ENCODE measurements around the gene ITCH. TPM values are rescaled to one million over a fixed set of nuclear protein-coding genes. Genes with fewer than 3 reads are reported as not detected.
"Not testable (repeated sequence)": the region's sequence is repeated elsewhere in the genome, so short reads cannot be mapped to it uniquely, and the experiment has no call there.

ITCH gene
- 76.5 TPM for total RNA-seq

GRCh38 chr20:34363062-34363464 is at the start of gene ITCH:
Gene ITCH (plus strand): TSS chr20:34363273. CDS start chr20:34393812, 30,539 bp downstream.
- peak; percentile 97 for DNase-seq

DNA sequence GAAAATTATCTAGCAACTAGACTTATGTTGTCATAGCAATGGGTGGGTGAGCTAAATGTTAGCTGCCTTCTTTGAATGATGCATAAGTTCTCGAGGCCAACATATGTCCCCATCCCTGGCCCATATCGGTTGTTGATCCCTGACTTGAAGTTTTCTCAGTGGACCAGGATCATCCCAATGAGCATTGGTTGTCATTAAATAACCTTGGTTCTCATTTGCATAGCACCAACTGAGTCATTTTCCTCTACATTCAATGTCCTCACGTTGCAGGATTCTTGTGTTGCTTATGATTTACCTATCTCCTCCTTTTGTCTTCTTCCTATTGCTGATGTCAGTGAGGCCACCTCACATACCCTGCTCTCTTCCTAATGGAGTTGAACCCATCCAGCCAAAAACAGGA is 47.8 kb upstream of the ITCH start:
- DNase-seq: no peak

DNA sequence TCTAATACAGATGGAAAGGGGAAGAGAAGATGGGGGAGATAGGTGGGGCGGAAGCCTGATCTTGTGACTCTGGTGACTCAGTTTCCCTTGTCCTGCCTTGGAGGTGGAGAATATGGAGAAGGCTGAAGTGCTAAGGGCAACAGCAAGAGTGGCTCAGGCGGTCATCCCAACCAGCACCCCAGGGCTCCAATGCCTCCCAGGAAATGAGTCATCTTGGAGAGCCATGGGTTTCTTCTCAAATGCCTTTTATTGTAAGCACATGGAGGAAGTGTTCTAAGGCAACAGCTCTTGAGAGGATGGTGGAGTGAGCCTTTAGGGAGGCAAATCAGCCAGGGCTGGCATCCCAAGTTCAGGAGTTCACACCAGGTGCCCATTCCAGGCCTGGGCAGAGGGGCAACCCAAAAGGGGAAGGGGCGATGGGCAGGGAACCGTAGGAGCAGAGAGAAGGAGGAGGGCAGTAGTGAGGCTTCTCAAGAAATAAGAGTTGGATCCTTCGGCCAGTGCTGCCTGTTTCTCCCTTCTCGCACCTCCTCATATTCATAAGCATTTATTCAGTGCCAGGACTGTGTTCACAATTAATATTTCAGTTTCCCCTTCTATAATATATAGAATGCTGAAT is 46.8 kb upstream of the ITCH start:
- no peak for DNase-seq

- no peak for DNase-seq
Observed at GRCh38 chr20:34318609-34319443, 44.2 kb upstream of the ITCH start.

DNA sequence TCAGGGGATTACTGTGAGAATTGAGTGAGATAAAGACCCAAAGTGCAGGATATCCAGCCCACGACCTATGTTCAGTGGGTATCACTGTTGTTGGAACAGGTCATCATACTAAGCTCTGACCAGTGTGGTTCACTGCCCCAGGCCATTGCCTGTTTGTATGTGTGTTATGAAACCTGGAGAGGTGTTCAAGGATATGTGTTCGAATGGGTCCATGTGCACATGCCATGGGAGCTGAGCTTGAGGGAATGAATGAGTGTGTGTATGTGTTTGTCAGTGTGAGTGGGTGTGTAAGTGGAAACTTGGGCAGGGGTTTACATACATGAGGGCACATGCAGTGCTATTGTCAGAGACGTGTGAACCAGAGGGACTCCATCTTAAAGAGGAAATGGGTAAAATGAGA is 42.2 kb upstream of the ITCH start:
- no peak for DNase-seq

DNA sequence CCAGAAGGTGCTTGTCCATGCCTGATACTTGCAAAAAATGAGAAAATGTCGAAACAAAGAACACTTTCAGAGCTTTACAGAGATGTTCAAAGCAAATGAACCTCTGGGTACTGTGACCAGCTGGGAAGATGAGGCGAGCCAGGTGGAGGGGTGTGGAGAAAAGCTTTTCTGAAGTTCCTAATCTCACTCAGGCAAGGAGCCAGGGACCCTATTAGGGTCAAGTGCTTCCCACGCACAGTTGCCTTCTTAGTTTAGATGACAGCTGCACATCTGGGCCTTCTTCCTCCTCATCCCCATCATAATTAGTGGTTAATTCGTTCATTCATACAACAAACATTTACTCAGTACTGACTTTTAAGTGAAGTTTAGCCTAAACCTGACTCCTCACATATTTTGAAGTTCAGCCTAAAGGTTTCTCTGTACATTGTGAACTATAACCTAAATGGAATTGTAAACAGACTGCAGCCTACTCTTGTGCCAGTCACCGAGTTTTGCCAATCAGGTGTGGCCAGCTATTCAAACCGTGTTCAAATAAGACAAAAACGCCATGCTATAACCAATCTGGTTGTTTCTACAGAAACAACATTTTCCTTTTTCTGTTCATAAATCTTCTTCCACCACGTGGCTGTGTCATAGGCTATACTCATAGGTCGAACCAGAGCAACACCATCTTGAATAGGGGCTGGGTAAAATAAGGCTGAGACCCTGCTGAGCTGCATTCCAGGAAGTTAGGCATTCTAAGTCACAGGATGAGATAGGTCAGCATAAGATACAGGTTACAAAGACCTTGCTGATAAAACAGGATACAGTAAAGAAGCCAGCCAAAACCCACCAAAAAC is 40.6 kb upstream of the ITCH start:
- DNase-seq: peak; percentile 66

GRCh38 chr20:34324541-34324940 is 38.5 kb upstream of the ITCH start:
- DNase-seq: no peak

DNA sequence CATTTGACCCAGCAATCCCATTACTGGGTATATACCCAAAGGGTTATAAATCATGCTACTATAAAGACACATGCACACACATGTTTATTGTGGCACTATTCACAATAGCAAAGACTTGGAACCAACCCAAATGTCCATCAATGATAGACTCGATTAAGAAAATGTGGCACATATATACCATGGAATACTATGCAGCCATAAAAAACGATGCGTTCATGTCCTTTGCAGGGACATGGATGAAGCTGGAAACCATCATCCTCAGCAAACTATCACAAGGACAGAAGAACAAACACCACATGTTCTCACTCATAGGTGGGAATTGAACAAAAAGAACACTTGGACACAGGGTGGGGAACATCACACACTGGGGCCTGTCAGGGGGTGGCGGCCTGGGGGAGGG is 34.9 kb upstream of the ITCH start:
- DNase-seq: not testable (repeated sequence)

GRCh38 chr20:34328928-34329677 is 34.0 kb upstream of the ITCH start:
- no peak for DNase-seq

DNA sequence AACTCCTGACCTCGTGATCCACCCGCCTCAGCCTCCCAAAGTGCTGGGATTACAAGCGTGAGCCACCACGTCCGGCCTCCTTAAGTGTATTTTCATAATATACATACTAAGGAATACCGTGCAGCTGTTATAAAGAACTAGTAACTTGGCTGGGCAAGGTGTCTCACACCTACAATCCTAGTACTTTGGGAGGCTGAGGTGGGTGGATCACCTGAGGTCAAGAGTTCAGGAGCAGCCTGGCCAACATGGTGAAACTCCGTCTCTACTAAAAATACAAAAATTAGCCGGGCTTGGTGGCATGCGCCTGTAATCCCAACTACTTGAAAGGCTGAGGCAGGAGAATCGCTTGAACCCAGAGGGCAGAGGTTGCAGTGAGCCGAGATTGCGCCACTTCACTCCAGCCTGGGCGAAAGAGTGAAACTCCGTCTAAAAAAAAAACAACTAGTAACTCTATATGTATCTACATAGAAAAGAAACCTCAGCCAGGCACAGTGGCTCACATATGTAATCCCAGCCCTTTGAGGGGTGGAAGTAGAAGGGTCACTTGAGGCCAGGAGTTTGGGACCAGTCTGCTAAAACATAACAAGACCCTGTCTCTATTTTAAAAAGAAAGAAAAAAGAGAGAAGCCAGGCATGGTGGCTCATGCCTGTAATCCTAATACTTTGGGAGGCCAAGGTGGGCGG is 32.1 kb upstream of the ITCH start:
- not testable (repeated sequence) for DNase-seq

DNA sequence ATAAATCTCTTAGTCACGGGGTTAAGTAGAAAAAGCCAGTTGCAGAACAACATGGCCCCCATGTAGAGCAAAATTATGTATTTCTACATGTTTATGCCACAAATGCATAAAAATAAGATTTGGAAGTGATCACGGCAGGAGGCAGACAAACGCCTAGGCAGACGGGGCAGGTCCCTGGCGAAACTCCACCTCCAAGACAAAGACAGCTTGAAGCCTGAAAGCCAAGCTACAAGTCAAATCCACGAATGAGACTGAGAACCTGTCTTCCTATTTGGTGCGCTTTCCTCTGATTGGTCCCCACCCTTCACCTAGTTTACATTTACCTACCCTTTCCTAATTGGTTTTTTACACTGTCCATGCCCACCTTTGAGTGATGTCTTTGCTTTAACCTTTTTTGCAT is 31.2 kb upstream of the ITCH start:
- DNase-seq: no peak

GRCh38 chr20:34332262-34332920 is 30.7 kb upstream of the ITCH start:
- no peak for DNase-seq

DNA sequence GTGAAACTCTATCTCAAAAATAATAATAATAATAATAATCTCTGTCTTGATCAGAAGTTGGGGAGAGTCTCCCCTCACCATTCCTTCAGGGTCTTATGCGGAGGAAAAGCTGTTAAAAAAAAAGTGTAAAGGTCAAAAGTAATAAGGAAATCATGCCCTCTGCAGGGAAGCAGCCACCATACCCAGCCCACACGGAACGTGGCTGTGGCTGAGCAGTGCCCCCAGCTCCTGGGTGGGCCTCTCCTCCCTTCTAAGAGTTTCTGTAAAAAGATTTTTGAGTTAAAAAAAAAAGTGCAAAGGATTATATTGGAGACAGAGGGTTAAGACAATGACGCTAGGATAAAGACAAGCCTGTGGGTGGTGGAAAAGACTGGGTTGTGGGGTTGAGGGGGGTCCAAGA is 29.3 kb upstream of the ITCH start:
- no peak for DNase-seq

- peak; percentile 37 for DNase-seq
Observed at GRCh38 chr20:34334654-34335407, 28.2 kb upstream of the ITCH start.

- no peak for DNase-seq
Observed at GRCh38 chr20:34337544-34337943, 25.5 kb upstream of the ITCH start.

DNA sequence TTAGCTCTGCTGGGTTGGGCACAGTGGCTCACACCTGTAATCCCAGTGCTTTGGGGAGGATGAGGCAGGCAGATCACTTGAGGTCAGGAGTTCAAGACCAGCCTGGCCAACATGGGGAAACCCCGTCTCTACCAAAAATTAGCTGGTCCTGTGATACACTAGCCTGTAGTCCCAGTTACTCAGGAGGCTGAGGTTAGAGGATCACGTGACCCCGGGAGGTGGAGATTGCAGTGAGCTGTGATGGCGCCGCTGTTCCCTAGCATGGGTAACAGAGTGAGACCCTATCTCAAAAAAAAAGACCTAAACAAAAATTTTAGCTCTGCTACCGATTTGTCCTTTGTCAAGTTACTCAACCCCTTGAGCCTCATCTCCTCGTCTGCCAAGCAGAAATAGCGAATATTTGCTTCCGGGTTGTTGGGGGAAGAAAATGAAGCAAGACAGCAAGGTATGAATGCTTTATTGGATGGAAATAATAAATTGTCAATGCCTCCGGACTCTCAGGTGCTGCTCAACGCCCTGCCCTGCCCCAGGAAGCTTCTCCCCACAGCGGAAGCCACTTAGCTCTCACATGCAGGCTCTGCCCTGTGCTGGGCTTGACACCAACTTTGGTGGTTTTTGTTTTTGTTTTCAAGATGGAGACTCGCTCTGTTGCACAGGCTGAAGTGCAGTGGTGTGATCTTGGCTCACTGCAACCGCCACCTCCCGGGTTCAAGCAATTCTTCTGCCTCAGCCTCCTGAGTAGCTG is 24.9 kb upstream of the ITCH start:
- no peak for DNase-seq

GRCh38 chr20:34340726-34341125 is 22.3 kb upstream of the ITCH start:
- not testable (repeated sequence) for DNase-seq

DNA sequence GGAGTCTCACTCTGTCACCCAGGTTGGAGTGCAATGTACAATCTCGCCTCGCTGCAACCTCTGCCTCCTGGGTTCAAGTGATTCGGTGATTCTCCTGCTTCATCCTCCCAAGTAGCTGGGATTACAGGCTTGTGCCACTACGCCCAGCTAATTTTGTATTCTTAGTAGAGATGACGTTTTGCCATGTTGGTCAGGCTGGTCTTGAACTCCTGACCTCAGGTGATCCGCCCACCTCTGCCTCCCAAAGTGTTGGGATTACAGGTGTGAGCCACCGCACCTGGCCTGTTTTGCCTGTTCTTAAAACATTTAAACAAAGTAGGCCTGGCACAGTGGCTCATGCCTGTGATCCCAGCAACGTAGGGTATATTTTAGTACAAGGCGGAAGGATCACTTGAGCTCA is 21.9 kb upstream of the ITCH start:
- not testable (repeated sequence) for DNase-seq

- no peak for DNase-seq
Observed at GRCh38 chr20:34343458-34344211, 19.4 kb upstream of the ITCH start.
